COR-L47 (cell line): ENCODE results near the gene DTL.

Experiments used
- DNase-seq: peaks from one replicate; lab custom pipeline; 2025; lab: John Stamatoyannopoulos, UW

The DTL gene

DNA sequence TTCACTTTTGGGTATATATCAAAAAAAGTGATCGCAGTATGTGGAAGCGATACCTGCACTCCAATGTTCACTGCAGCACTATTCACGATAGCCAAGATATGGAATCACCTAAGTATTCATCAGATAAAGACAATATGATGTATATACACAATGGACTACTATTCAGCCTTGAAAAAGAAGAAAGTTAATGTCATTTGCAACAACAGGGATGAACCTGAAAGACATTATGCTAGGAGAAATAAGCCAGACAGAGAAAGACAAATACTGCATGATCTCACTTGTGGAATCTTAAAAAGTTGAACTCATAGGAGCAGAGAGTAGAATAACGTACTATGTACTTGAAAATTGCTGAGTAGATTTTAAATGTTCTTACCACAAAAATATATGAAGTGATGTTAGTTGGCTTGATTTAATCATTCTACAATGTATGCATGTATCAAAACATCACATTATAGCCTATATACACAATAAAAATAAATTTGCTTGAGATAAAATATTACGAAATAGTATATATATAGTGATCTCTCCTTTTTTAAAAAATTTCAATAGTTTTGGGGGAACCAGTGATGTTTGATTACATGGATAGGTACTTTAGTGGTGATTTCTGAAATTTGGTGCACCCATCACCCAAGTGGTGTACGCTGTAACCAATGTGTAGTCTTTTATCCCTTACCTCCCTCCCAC lies 56.0 kb downstream of the DTL start:
- no peak for DNase-seq

DNA sequence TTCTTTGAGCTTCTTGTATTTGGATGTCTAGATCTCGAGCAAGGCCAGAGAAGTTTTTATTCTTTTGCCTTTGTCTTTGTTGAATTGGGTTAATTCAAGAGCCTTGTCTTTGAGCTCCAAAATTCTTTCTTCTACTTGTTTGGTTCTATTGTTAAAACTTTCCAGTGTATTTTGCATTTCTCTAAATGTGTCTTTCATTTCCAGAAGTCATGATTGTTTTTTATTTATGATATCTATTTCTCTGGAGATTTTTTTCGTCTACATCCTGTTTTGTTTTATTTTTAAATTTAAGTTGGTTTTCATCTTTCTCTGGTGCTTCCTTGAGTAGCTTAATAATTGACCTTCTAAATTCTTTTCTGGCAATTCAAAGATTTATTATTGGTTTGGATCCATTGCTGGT lies 61.8 kb downstream of the DTL start:
- DNase-seq, result no peak

DNA sequence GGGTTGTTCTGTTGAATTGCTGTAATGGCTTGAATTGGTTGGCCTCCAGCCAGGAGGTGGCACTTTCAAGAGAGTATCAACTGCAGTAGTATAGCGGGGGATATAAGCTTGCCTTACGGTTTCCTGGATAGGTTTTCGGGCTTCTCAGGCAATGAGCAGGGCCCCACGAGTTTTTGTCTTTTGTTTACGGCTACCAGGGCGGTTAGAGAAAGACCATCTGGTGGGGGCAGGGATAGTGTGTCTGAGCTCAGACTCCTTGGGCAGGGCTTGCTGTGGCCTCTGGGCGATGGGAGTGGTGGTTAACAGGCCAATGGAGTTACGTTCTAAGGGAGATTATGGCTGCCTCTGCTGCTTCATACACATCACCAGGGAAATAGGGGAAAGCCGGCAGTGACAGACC lies 62.8 kb downstream of the DTL start:
- no peak for DNase-seq

DNA sequence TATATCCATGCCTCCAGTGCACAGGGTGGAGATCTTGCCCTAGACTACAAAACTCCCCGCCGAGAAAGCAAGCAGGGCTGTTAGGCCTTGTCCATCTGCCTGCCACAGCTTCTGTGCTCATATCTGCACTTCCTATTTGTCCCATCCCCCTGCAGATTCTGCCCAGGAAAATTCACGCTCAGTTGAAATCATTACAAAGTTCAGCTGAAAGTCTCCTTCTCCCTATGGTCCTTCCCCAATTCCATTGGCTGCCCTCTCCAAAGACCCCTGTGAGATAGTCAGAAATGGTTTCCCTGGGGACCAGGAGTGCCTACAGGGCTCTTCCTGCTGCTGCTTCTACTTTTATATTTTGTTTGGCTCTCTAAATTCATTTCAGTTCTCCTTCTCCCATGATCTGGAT lies 63.2 kb downstream of the DTL start:
- no peak for DNase-seq

DNA sequence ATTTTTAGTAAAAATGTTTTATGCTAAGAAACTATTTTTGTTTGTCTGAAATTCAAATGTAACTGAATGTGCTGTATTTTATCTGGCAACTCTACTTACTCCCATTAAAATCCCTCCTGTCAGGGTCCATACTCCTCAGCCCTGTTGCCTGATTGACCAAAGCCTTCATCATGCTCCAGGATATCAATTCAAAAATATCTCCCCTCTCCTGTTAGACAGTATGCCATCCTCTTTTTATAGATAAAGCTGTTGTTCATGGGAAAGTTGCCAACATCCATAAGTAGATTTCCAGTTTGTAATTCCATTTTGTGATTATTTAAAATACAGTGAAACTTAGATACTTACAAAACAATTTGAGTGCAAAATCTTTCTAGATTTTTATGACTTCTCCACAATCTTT lies 65.7 kb downstream of the DTL start:
- no peak for DNase-seq

DNA sequence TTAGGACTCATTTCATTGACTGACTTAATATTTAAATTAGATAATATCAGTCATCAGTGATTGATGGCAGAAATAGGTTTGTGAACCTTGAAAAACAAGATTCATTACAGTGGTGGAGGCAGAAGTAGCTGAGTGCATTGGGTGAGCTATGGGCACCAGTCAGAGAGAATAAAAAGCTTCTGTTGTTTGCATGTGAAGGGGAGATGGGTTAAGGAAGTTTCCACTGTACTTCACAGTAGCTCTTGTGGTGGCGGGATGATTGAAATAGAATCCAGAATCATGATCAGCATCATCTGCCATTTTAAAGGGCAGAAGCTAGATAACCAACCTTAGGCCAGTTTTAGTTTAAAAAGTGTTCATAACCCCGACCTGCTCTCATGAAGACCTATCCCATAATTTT lies 66.2 kb downstream of the DTL start:
- no peak for DNase-seq

DNA sequence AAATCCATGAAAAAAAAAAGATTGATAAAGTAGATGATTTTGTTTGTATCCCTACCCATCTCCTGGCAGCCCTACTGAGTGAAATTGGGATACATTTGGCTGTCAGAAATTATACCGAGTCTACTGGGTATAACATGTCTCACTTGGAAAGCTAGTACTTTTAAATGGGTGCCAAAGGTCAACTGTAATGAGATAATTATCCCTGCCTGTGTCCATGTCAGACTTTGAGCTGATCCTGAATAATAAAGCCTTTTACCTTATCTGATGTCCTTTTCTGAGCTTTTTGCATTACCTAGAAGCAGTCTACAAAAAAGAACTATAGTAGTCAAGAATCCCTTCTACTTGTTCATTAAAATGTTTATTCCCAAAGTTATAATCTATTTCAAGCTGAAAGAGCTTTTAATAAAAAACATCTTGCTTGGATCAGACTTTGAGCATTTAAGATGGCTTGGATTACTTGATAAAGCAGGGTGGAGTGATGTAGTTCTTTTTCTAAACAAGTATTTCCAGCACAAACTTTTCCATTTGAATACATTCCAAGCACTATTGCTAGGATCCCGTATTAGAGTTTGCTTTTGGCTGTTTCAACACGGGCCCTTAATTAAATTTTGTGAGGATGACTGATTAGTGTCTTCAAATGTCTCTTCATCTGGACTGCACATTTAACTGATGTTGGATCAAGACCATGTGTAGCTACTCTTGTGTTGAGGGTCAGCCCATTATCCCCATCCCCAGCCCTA lies 69.2 kb downstream of the DTL start:
- DNase-seq, result no peak

DNA sequence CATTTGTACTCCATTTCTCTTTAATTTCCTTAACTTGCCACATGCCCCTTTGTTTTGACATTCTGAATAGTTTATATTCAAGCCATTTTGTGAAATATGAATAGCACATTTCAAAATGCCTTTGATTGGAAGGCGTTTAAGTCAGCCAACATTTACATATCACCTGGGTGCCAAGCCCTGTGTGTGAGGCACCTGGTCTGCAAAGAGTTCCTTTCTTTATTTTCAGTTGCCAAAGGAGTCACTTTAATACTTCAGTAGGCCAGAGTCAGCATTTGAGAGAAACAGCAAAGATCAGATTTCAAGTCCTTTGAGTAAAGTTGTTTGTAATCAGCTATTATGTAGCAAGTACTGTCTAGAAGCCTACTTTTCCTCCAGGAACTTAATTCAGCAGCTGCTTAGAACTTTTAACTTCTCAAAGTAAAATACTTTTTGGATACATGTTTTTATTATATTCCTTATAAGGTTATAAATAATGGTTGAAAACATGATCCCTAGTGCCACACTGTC lies 70.8 kb downstream of the DTL start:
- DNase-seq, result no peak

DNA sequence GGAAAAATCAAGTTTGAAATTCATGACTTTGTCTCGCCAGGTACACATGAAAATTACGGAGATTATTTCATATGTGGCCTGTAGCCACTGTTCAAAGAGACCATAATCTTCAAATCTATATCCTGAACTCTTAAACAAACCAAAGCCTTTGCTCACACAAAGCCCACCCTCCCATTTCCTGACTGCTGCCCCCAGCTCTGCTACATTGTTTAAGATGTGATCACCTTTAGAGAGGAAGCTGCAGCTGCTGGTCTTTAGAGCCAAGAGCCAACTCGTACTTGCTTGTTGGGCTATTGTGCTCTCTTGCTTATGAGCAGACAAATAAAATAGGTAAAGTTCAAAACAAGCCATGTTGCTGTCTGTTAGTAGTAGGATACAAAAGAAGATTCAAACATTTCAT lies 71.9 kb downstream of the DTL start:
- DNase-seq, result no peak

DNA sequence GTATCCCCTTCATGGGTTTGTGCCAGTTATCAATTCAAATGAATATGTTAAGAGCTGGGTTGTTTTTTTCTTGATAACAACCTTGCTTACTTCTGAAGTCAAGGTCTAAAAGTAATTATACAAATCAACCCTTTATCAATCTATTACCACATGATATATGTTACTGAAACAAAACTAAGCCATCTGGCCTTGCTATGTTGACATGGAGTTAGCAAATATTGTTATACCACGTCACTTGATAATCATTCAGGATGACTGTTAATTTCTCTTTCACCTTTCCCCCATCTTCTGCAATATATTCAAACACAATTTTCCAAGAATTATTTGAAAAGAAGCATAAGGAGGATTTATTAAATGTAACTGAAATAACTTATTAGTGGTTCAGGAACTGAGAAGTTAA lies 72.6 kb downstream of the DTL start:
- DNase-seq, result no peak

DNA sequence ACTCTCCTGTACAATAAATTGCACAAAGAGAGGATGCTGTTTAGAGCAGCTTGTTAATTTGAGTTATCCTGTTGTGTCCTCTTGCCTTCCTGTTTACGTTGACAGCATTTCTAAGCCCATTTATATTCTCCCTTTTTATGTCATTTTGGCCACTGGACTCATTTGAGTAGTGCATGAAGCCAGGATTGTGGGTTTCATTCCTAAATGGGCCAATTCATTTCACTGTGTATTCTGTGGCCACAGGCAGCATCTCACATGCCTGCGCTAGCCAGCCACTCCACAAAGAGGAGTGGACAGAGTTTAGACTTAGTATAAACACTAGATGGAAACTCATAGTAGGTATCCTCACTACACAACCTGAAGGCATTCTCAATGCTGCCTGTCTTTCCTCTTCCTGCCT lies 73.4 kb downstream of the DTL start:
- no peak for DNase-seq

DNA sequence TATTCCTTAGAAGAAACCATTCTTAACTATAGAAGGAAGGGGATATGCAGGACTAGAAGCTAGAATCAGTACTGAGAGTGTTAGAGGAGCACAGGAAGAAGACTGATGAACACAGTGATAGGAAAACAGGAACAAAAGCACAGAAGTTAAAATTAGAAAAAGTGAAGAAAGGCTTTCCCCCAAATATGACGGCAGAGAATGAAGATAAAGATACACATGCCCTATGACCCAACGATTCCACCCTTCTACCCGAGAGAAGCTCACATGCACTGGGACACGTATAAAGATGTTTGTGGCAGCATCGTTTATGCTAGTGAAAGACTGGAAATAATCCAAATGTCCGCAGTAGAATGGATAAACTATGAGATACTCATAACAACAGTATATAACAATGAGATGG lies 74.2 kb downstream of the DTL start:
- no peak for DNase-seq

DNA sequence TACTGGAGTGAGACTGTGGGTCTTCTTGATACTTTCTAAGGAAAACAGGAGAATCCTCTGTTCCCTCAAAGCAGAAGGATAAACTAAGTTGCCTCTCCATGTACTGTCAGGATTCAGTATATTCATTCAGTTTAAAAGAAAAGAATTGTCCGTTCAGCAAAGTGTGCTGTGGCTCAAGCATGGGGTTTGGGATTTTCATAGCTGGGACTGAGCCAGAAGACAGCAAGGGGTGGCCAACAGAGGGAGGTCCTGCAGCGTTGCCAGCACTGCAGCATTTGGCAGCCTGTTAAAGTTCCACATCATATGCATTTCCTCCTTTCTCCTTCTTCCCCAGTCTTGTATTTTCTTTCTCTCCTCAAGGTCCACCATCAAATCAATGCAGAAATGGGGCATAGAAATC lies 75.1 kb downstream of the DTL start:
- DNase-seq, result no peak

DNA sequence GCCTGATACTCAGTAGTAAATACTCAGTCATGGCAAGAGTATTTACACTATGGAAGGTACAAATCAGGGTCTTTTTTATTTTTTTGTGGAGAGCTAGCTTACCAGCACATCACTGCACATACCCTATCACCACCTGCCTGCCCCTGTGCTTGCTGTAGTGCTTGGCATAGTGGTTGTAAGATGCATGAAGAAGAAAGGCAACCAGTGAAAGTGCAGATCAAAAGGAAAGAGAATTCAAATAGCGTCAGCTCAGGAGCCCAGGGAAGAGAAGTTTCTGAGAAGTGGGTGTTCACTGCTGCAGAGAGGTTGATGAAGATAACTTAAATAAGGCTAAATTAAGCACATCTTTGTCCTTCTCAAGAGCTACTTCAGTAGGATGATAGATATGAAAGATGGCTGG lies 76.0 kb downstream of the DTL start:
- DNase-seq, result no peak

DNA sequence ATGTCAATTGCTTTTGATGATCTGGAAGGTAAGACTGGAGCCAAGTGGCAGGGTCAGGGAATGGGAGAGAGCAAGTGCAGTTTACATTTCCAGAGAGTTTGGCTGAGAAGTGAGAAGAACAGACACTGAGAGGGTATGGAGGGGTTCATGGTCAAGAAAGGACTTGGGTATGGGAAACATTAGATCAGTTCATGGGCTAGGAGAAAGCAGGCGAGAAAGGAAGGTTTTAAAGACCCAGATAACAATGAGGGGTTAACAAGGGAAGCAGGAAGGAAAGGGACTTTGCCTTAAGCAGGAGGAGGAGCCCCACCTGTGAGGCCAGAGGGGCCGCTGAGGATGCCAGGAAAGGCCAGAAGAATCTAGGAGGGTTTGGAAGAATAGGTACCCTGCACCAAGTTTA lies 78.2 kb downstream of the DTL start:
- no peak for DNase-seq

DNA sequence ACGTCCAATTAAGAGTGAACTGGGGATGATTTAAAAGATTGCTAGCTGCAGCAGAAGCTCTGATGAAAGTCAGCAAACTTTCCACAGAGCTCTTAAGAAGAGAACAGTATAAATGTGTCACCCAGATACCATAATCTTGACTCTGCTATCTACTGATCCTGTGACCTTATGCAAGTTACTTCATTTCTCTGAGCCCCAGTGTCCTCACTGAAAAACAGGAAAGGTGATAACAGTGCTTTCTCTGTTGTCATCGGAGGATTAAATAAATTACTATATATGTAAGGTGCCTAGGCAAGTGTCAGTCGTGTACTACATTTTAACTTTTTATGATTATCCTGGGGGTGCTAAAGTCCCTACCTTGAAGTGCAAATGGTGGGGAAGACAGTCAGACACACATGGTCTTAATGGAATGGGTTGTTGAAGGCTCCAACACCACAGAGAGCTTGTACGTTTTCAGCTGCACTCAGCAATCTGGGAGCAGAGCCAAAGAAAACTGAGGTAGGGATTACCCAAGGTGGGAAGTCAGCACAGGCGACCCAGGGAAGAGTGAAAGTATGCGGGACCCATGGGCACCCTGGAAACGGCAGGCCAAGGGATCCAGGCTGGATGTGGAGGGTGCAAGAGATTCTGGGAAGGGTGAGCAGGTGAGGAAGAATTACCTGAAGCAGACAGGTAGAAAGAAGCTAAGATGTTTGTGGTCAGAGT lies 82.8 kb downstream of the DTL start:
- no peak for DNase-seq

DNA sequence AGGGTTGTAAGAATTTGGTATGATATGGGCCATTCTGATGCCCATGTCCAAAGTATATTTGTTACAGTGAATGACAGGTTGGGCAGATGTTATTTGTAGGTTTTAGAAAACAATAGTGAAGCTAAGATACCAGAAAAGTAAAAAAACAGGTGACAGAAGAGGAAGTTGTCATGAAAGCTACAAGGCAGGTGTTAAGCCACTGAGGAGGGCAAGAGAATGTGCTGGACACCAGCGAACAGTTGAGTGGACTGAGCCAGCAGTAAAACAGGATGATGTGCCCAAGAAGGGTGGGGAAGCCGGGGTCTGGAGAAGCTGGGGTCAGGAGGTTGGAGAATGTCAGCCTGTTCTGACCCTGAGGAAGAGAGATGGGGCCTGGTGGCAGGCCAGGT lies 83.3 kb downstream of the DTL start:
- no peak for DNase-seq

DNA sequence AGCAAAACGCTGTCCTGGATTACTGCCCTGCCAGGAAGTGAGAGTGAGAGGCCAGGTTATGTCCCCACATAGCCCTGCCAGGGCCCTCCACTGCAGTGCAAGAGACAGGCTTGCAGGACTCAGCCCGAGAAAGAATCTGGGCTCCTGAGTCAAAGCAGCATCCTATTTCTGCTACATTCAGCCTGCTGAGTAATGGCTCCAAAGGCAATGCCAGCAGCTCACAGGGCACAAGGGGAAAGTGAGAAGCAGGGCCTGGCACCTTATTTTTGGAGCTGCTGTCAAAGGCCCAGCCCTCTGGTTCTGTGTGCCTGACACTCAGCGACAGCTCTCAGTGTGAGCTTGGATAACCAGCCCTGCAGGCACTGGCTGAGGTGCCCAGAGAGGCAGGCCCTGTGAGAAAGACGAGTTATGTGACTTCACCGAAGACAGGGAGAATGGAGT lies 83.9 kb downstream of the DTL start:
- no peak for DNase-seq

DNA sequence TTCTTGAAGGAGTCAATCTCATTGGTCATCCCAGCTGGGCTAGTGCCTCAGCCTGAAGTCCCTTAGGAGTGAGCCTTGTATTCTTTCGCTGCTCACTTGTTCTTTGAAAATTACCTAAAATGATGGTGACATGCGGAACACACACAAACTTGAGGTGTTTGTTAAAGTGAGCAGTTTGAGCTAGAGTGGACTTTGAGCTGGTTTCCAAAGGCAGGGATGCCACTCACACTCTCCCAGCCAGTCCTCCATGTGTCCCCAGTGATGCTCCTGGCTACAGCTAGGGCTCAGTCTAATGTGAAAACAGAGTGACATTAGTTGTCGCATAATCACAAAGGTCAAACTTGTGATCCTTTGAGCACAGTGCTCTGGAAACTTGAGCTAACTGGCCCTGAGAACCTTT lies 84.3 kb downstream of the DTL start:
- no peak for DNase-seq

DNA sequence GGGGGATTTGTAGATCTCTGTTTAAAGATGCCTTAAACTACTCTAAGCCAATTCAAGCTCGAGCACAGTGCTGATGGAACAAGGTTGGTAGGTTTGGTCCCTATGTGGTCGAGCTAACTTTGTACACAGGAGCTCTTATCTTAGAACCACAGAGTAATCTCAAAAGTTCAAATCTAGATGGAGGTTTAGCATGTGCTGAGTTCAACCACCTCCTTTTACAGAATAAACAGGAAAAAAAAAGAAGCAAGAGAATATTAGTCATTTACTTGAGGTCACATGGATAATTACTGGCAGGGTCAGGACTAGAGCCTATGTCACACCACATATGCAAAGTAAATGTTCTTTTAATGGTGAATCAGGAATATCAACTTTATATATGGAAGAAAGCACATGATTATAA lies 86.2 kb downstream of the DTL start:
- DNase-seq, result no peak

DNA sequence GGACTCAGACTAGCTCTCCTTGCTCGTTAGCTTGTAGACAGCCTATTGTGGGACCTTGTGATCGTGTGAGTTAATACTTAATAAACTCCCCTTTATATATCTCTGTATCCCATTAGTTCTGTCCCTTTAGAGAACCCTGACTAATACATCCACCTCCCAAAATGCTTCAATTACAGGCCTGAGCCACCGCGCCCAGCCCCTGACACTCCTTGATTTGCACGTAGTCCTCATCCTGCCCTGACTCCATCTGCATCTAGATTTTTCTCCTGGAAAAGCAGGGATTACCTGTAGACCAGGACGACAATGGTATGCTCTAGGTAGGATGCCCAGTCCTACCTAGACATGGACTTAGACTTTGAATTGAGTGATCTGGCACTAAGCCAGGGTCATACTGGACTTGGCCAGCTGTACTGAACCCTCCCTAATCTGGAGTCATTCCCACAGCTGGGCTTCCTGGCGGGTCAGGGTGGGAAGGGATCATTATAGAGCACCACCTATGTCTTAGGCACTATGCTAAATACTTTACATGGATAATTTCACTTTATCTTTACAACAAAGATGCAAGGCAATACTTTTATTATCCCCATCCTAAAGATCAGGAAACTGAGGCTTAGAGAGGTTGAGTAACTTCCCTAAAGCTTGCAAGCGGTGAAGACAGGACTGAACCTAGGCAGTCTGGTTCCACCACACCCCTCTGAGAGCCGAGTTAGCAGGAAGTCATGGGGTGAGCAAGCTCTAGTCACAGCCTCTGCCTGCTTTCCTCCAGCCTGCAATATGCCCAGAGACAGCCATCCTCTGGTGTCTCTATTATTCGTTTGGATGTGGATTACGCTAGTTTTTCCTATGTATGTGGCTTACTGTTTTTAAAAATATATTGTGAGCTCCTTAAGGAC lies 89.4 kb downstream of the DTL start:
- DNase-seq, result no peak

DNA sequence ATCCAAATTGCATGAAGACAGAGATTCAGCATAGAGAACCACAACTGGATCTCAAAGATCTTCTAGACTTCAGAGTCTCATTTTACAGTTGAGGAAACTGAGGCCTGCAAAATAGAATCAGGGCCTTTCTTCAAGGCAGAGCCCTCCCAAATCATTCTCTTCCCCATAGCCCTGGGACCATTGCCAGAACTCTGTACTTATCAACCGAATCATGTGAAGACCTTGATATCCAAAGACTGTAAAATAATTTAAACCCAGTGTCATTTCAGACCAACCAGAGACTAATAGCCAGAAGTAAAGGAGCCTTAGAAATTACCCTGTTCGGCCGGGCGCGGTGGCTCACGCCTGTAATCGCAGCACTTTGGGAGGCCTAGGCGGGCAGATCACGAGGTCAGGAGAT lies 90.1 kb downstream of the DTL start:
- no peak for DNase-seq
